PC-3 (cell line): ENCODE data around the gene RASGRP3. TPM values are rescaled to one million over a fixed set of nuclear protein-coding genes. Genes with fewer than 3 reads are reported as not detected.

ENCODE experiments used
- ATAC-seq: fragments of 200-7000 bp; cut with Tn5 transposase; 2 replicates; pipeline ENCODE4 v1.9.1; 2020; ENCODE audit warnings: mild to moderate bottlenecking, moderate library complexity
- BruUV-seq: library from RNA; stranded (reverse); fragments of 400-500 nt; replicated peaks from 2 replicates; lab custom pipeline; 2021; lab: Mats Ljungman, UMichigan
- CTCF ChIA-PET: fragments of 300-600 bp; sonication (Branson Sonifier 250); formaldehyde crosslinking; loops from one replicate; lab custom pipeline; 2022; ENCODE audit warnings: antibody characterized with exemption; lab: Charles Lee
- POLR2A ChIA-PET: fragments of 300-600 bp; sonication (Branson Sonifier 250); formaldehyde crosslinking; loops from one replicate; lab custom pipeline; 2022; ENCODE audit warnings: antibody characterized with exemption; ENCODE audit not compliant: unreplicated experiment; lab: Charles Lee
- DNase-seq: peaks from one replicate; pipeline ENCODE4 v3.0.0-alpha.2; 2015
- H2AFZ ChIP-seq: fragments of 300-600 bp; sonication (generic); 2 replicates; pipeline ENCODE4 v1.6.0; 2016; ENCODE audit warnings: antibody characterized with exemption, low read length
- H3F3A ChIP-seq: fragments of 300-600 bp; sonication (generic); one replicate; pipeline ENCODE4 v1.6.0; 2017; ENCODE audit warnings: antibody characterized with exemption, low read length, control low read depth, mild to moderate bottlenecking; ENCODE audit not compliant: unreplicated experiment
- H3K27ac ChIP-seq: fragments of 300-600 bp; sonication (generic); 2 replicates; pipeline ENCODE4 v1.5.1; 2016; ENCODE audit warnings: mild to moderate bottlenecking, low read length
- H3K27me3 ChIP-seq: fragments of 300-600 bp; sonication (generic); 2 replicates; pipeline ENCODE4 v1.6.1; 2016; ENCODE audit warnings: low read length, mixed read lengths
- H3K36me3 ChIP-seq: fragments of 300-600 bp; sonication (generic); 2 replicates; pipeline ENCODE4 v1.6.1; 2016; ENCODE audit warnings: low read depth, mixed run types, low read length, mixed read lengths
- H3K4me1 ChIP-seq: fragments of 300-600 bp; sonication (generic); 2 replicates; pipeline ENCODE4 v1.5.1; 2016; ENCODE audit warnings: low read length; ENCODE audit not compliant: insufficient read depth
- H3K4me2 ChIP-seq: fragments of 300-600 bp; sonication (generic); 2 replicates; pipeline ENCODE4 v1.6.0; 2016; ENCODE audit warnings: low read length
- H3K4me3 ChIP-seq: fragments of 300-600 bp; sonication (generic); 2 replicates; pipeline ENCODE4 v1.5.1; 2016; ENCODE audit warnings: mild to moderate bottlenecking, low read length, mixed read lengths
- H3K79me2 ChIP-seq: fragments of 300-600 bp; sonication (generic); 2 replicates; pipeline ENCODE4 v1.6.1; 2017; ENCODE audit warnings: low read length, mixed read lengths
- H3K9ac ChIP-seq: fragments of 300-600 bp; sonication (generic); 2 replicates; pipeline ENCODE4 v1.6.0; 2016; ENCODE audit warnings: mild to moderate bottlenecking, low read length
- H3K9me2 ChIP-seq: fragments of 300-600 bp; sonication (generic); replicated peaks from 2 replicates; pipeline ENCODE4 v1.6.1; 2016; ENCODE audit warnings: mixed run types, low read length, mixed read lengths
- H3K9me3 ChIP-seq: fragments of 300-600 bp; sonication (generic); 2 replicates; pipeline ENCODE4 v1.6.1; 2016; ENCODE audit warnings: low read length, mixed read lengths
- H4K20me1 ChIP-seq: fragments of 300-600 bp; sonication (generic); 2 replicates; pipeline ENCODE4 v1.6.1; 2016; ENCODE audit warnings: low read length, mixed read lengths
- CTCF ChIP-seq: fragments of 300-600 bp; sonication (generic); conservative IDR thresholded peaks from 2 replicates; pipeline ENCODE4 v1.5.1; 2017; ENCODE audit warnings: antibody characterized with exemption, low read depth, mild to moderate bottlenecking, low read length
- EZH2 ChIP-seq: fragments of 300-600 bp; sonication (generic); IDR thresholded peaks from one replicate; pipeline ENCODE4 v1.6.1; 2017; ENCODE audit warnings: antibody characterized with exemption, mild to moderate bottlenecking, low read length; ENCODE audit not compliant: unreplicated experiment
- EZH2phosphoT487 ChIP-seq: fragments of 300-600 bp; sonication (generic); IDR thresholded peaks from 2 replicates; pipeline ENCODE4 v1.6.1; 2018; ENCODE audit warnings: mild to moderate bottlenecking, antibody characterized with exemption, low read length, borderline replicate concordance
- intact Hi-C: fragments of 100-400 bp; cut with micrococcal nuclease; formaldehyde crosslinking; loops from 2 replicates; pipeline ENCODE4 v1.9.0; 2023
- total RNA-seq: library from RNA; depleted of rRNA; stranded (reverse); fragments of >200 nt; gene quantifications from 2 replicates; pipeline ENCODE4 v1.2.3, GENCODE V29; 2014

Gene RASGRP3
- total RNA-seq, 1 experiment from 2014 or later, result 0.15 TPM

DNA sequence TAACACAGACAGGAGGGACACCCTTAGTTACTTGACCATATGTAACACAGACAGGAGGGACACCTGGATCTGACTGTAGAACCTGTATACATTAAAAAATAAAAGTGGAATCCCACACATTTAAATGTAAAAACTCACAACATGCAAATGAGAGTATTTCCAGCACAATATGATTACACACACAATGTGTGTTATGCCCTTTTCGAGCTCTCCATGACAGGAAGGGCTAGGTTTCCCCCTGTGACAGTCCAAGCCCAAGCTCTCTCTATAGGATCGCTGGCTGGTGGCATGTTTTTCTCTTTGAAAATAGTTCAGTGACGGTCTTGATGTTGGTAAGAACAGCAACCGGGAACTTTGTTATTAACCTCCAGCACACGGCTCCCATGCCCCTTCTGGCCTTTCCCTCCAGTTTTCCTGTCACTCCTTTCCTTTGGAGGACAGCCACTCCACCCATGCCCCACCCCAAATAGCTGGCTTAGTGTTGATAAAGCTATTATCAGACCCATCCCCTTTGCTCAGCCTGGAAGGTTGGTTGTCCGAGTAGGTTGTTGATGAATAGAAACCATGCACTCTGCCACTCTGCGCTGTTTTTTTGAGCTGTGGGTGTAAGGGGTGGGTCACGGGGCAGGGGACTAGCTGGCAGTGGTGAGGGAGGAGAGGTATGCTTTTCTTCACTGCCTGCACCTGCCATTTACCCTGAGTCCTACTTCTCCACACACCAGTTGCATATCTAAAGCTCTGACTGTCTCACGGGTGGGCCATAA is 2.7 kb downstream of the RASGRP3 start:
- Histone ChIP-seq H3K4me2 (no peak overlapping the region), H3K9ac (no peak overlapping the region), H2AFZ (no peak overlapping the region), H3K36me3 (no peaks in the 10 kb centered on the region), H3K4me3 (no peak overlapping the region), H3K9me2 (no peaks in the 10 kb centered on the region), H3K9me3 (no peaks in the 10 kb centered on the region), H3K27ac (no peak overlapping the region), H3K4me1 (peaks cover 10% of the 10 kb centered on the region; the same call in 1 of the 2 replicates), H3F3A (no peaks in the 10 kb centered on the region), H3K79me2 (no peaks in the 10 kb centered on the region), H3K27me3 (no peaks in the 10 kb centered on the region), H4K20me1 (no peaks in the 10 kb centered on the region)
- no peak for TF ChIP-seq EZH2phosphoT487
- TF ChIP-seq CTCF, result no peak
- TF ChIP-seq EZH2, result no peak
- intact Hi-C loops, result no loop called here
- no TSS peak for BruUV-seq
- ChIA-PET CTCF (no interaction called here), POLR2A (no interaction called here)
- DNase-seq, result no peak
- ATAC-seq, result no peak

DNA sequence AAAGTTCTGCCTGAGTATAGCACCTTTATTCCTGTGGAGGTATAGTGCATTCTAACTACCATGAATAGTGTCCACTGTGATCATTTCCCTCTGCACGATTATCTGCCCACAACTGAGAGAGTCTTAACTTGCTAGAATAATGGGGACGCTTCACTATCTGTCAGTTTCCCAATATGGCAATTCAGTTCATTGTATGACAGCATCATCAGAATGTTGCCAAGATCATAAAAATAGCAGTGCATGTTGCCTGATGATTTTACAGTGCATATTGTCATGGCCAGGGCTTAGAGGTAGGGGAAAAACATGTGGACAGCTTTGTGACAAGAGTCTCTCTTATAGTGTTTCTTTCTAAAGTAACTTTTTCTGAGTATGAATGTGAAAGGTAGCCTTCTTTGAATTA is 6.1 kb downstream of the RASGRP3 start:
- ChIA-PET CTCF (no interaction called here), POLR2A (no interaction called here)

More for the DNA sequence above, 6.1 kb downstream of the RASGRP3 start:
- no peak overlapping the region for H3K4me3 ChIP-seq
- peaks cover 5% of the 10 kb centered on the region; the same call in 1 of the 2 replicates for H3K9me3 ChIP-seq
- TF ChIP-seq CTCF (no peak), EZH2 (no peak), EZH2phosphoT487 (no peak)
- no peaks in the 10 kb centered on the region for H4K20me1 ChIP-seq
- BruUV-seq, result no TSS peak
- H3K27me3 ChIP-seq, result no peaks in the 10 kb centered on the region
- H3K36me3 ChIP-seq, result no peaks in the 10 kb centered on the region; the same call in 1 of the 2 replicates
- H3K27ac ChIP-seq, result no peak overlapping the region
- no peak overlapping the region for H3K4me2 ChIP-seq
- intact Hi-C loops, result no loop called here
- H3K9me2 ChIP-seq, result no peaks in the 10 kb centered on the region
- H3F3A ChIP-seq, result no peaks in the 10 kb centered on the region
- H2AFZ ChIP-seq, result no peak overlapping the region
- DNase-seq (no peak), ATAC-seq (no peak)
- no peaks in the 10 kb centered on the region for H3K4me1 ChIP-seq
- no peaks in the 10 kb centered on the region for H3K79me2 ChIP-seq
- no peak overlapping the region for H3K9ac ChIP-seq
